HEK293 (cell line): Measurements from ENCODE around the gene IL17RC.

Source experiments
- CTCF ChIA-PET: fragments of 350-600 bp; formaldehyde crosslinking; extraction: SDS; loops from one replicate; lab custom pipeline; 2021; ENCODE audit warnings: antibody characterized with exemption; lab: Yijun Ruan, JAX
- POLR2A ChIA-PET: fragments of 300-600 bp; formaldehyde crosslinking; extraction: SDS; loops from one replicate; lab custom pipeline; 2020; ENCODE audit warnings: antibody characterized with exemption, inconsistent platforms; lab: Yijun Ruan, JAX
- H3K27ac ChIP-seq: fragments of 200-500 bp; sonication (Bioruptor generic); 2 replicates; pipeline ENCODE4 v1.5.1; 2014; ENCODE audit warnings: low read depth, low read length, control low read depth, inconsistent platforms; ENCODE audit errors: extremely low read depth
- H3K36me3 ChIP-seq, 2 experiments: fragments of 200-500 bp in 1 of 2; sonication (Bioruptor generic) in 1 of 2; 1 replicate in 1 of 2; 2 replicates in 1 of 2; pipeline ENCODE4 v1.5.1; 2014 to 2017; ENCODE audit warnings: inconsistent platforms in 2 of 2, low read length in 2 of 2; ENCODE audit not compliant: control insufficient read depth in 2 of 2, insufficient read depth in 1 of 2
- H3K4me1 ChIP-seq: fragments of 200-500 bp; sonication (Bioruptor generic); 2 replicates; pipeline ENCODE4 v1.5.1; 2014; ENCODE audit warnings: mild to moderate bottlenecking, low read length, inconsistent platforms; ENCODE audit not compliant: control insufficient read depth, insufficient read depth
- H3K4me3 ChIP-seq: 2 replicates; pipeline ENCODE4 v1.5.1; 2011; ENCODE audit warnings: low read depth, mild to moderate bottlenecking, control low read depth, low read length, moderate library complexity
- H3K9me3 ChIP-seq: fragments of 200-500 bp; sonication (Bioruptor generic); 2 replicates; pipeline ENCODE4 v1.5.1; 2014; ENCODE audit warnings: low read depth, low read length, inconsistent platforms; ENCODE audit not compliant: control insufficient read depth, insufficient read depth
- ATF2 ChIP-seq: fragments of 450-650 bp; formaldehyde crosslinking; IDR thresholded peaks from 2 replicates; pipeline ENCODE4 v1.5.1; 2016; ENCODE audit warnings: missing biosample characterization, missing genetic modification characterization, low read depth
- INSM2 ChIP-seq: fragments of 450-650 bp; formaldehyde crosslinking; IDR thresholded peaks from 2 replicates; pipeline ENCODE4 v1.5.1; 2016; ENCODE audit warnings: missing biosample characterization, missing genetic modification characterization
- KLF16 ChIP-seq: fragments of 450-650 bp; formaldehyde crosslinking; IDR thresholded peaks from 2 replicates; pipeline ENCODE4 v1.5.1; 2017; ENCODE audit warnings: missing biosample characterization, missing genetic modification characterization
- KLF7 ChIP-seq: fragments of 450-650 bp; formaldehyde crosslinking; IDR thresholded peaks from 2 replicates; pipeline ENCODE4 v1.5.1; 2016; ENCODE audit warnings: missing biosample characterization, missing genetic modification characterization, borderline replicate concordance
- KLF8 ChIP-seq: fragments of 450-650 bp; formaldehyde crosslinking; IDR thresholded peaks from 2 replicates; pipeline ENCODE4 v1.5.1; 2016; ENCODE audit warnings: missing biosample characterization, missing genetic modification characterization
- MZF1 ChIP-seq: fragments of 450-650 bp; formaldehyde crosslinking; IDR thresholded peaks from 2 replicates; pipeline ENCODE4 v1.5.1; 2017; ENCODE audit warnings: missing biosample characterization, missing genetic modification characterization, borderline replicate concordance
- OSR2 ChIP-seq: fragments of 450-650 bp; formaldehyde crosslinking; IDR thresholded peaks from 2 replicates; pipeline ENCODE4 v1.5.1; 2016; ENCODE audit warnings: missing biosample characterization, missing genetic modification characterization
- REST ChIP-seq: fragments of 450-650 bp; formaldehyde crosslinking; IDR thresholded peaks from 2 replicates; pipeline ENCODE4 v1.5.1; 2016; ENCODE audit warnings: missing biosample characterization, missing genetic modification characterization
- SALL2 ChIP-seq: fragments of 450-650 bp; formaldehyde crosslinking; IDR thresholded peaks from 2 replicates; pipeline ENCODE4 v1.5.0; 2017; ENCODE audit warnings: missing biosample characterization, mild to moderate bottlenecking, missing genetic modification characterization, borderline replicate concordance
- SCRT2 ChIP-seq: fragments of 450-650 bp; formaldehyde crosslinking; IDR thresholded peaks from 2 replicates; pipeline ENCODE4 v1.5.1; 2016; ENCODE audit warnings: missing biosample characterization, missing genetic modification characterization
- SP2 ChIP-seq: fragments of 450-650 bp; formaldehyde crosslinking; IDR thresholded peaks from 2 replicates; pipeline ENCODE4 v1.5.1; 2016; ENCODE audit warnings: missing biosample characterization, missing genetic modification characterization
- ZFP3 ChIP-seq: fragments of 450-650 bp; formaldehyde crosslinking; IDR thresholded peaks from 2 replicates; pipeline ENCODE4 v1.5.1; 2016; ENCODE audit warnings: low read depth, missing biosample characterization, missing genetic modification characterization
- ZNF132 ChIP-seq: fragments of 450-650 bp; formaldehyde crosslinking; IDR thresholded peaks from 2 replicates; pipeline ENCODE4 v1.5.1; 2017; ENCODE audit warnings: missing biosample characterization, missing genetic modification characterization, borderline replicate concordance
- ZNF138 ChIP-seq: fragments of 450-650 bp; formaldehyde crosslinking; IDR thresholded peaks from 2 replicates; pipeline ENCODE4 v1.5.1; 2016; ENCODE audit warnings: missing biosample characterization, missing genetic modification characterization, borderline replicate concordance
- ZNF174 ChIP-seq: fragments of 450-650 bp; formaldehyde crosslinking; IDR thresholded peaks from 2 replicates; pipeline ENCODE4 v1.5.0; 2017; ENCODE audit warnings: missing biosample characterization, mild to moderate bottlenecking, missing genetic modification characterization
- ZNF239 ChIP-seq: fragments of 450-650 bp; formaldehyde crosslinking; IDR thresholded peaks from 2 replicates; pipeline ENCODE4 v1.5.1; 2016; ENCODE audit warnings: missing biosample characterization, missing genetic modification characterization
- ZNF404 ChIP-seq: fragments of 450-650 bp; formaldehyde crosslinking; IDR thresholded peaks from 2 replicates; pipeline ENCODE4 v1.5.1; 2017; ENCODE audit warnings: missing biosample characterization, missing genetic modification characterization
- ZNF830 ChIP-seq: fragments of 450-650 bp; IDR thresholded peaks from 2 replicates; pipeline ENCODE4 v1.5.0; 2018; ENCODE audit warnings: missing biosample characterization, missing genetic modification characterization, low read depth, mild to moderate bottlenecking, moderate library complexity
- ZSCAN4 ChIP-seq: fragments of 450-650 bp; formaldehyde crosslinking; IDR thresholded peaks from 2 replicates; pipeline ENCODE4 v1.5.1; 2017; ENCODE audit warnings: missing biosample characterization, missing genetic modification characterization
- TF ChIP-seq, protein P1 (sequence below): fragments of 450-650 bp; formaldehyde crosslinking; IDR thresholded peaks from 2 replicates; pipeline ENCODE4 v1.5.1; 2016; ENCODE audit warnings: missing biosample characterization, missing genetic modification characterization
- TF ChIP-seq, protein P2 (sequence below): fragments of 450-650 bp; formaldehyde crosslinking; IDR thresholded peaks from 2 replicates; pipeline ENCODE4 v1.5.1; 2016; ENCODE audit warnings: missing biosample characterization, missing genetic modification characterization

The IL17RC gene

DNA sequence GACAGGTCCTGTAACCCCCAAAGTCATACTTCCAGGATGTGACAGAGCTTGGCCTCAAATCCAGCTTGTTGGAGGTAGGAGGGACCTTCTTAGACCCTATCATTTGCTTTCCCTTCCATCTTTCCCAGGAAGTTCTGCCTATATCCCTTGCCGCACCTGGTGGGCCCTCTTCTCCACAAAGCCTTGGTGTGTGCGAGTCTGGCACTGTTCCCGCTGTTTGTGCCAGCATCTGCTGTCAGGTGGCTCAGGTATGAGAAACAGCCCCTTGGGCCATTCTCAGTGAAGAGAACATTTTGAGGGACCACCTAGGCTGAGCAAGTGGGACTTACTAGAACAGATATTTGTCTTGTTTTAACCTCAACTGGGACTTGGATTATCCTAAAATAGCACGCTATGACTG is 13.0 kb upstream of the IL17RC start:
- Histone ChIP-seq H3K4me1 (no peaks in the 10 kb centered on the region), H3K27ac (no peak overlapping the region), H3K36me3 (no peaks in the 10 kb centered on the region), H3K9me3 (no peaks in the 10 kb centered on the region), H3K4me3 (no peak overlapping the region)
- TF ChIP-seq, protein P1, sequence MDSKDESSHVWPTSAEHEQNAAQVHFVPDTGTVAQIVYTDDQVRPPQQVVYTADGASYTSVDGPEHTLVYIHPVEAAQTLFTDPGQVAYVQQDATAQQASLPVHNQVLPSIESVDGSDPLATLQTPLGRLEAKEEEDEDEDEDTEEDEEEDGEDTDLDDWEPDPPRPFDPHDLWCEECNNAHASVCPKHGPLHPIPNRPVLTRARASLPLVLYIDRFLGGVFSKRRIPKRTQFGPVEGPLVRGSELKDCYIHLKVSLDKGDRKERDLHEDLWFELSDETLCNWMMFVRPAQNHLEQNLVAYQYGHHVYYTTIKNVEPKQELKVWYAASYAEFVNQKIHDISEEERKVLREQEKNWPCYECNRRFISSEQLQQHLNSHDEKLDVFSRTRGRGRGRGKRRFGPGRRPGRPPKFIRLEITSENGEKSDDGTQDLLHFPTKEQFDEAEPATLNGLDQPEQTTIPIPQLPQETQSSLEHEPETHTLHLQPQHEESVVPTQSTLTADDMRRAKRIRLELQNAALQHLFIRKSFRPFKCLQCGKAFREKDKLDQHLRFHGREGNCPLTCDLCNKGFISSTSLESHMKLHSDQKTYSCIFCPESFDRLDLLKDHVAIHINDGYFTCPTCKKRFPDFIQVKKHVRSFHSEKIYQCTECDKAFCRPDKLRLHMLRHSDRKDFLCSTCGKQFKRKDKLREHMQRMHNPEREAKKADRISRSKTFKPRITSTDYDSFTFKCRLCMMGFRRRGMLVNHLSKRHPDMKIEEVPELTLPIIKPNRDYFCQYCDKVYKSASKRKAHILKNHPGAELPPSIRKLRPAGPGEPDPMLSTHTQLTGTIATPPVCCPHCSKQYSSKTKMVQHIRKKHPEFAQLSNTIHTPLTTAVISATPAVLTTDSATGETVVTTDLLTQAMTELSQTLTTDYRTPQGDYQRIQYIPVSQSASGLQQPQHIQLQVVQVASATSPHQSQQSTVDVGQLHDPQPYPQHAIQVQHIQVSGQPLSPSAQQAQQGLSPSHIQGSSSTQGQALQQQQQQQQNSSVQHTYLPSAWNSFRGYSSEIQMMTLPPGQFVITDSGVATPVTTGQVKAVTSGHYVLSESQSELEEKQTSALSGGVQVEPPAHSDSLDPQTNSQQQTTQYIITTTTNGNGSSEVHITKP (tag by site-specific recombination): no peak
- TF ChIP-seq ZNF404 (tag by site-specific recombination): no peak
- no peak for TF ChIP-seq SALL2 (tag by site-specific recombination)
- no peak for TF ChIP-seq KLF16 (tag by site-specific recombination)
- TF ChIP-seq ZNF174 (tag by site-specific recombination): no peak
- ChIA-PET CTCF (interaction anchor here (0.6 to 1.5 kb wide), 4 partner anchors 9 to 686 kb away, joined by 3 to 5 read pairs (median 3); no protein-coding TSS in a partner anchor), POLR2A (interaction anchor here (0.6 kb wide), 2 partner anchors 21 to 271 kb away, joined by 3 read pairs; no protein-coding TSS in a partner anchor)

GRCh38 chr3:9906480-9906879 is 10.4 kb upstream of the IL17RC start:
- POLR2A ChIA-PET: interaction anchor here (1.3 kb wide), 1 partner anchor 27 kb away, joined by 3 read pairs; the partner anchor contains the start of gene CRELD1
- H3K36me3 ChIP-seq: no peaks in the 10 kb centered on the region
- no peaks in the 10 kb centered on the region for H3K4me1 ChIP-seq
- H3K27ac ChIP-seq: no peak overlapping the region
- H3K9me3 ChIP-seq: no peaks in the 10 kb centered on the region
- CTCF ChIA-PET: interaction anchor here (1.5 kb wide), 1 partner anchor 13 kb away, joined by 3 read pairs; no protein-coding TSS in a partner anchor
- no peak overlapping the region for H3K4me3 ChIP-seq
- TF ChIP-seq ZSCAN4 (tag by site-specific recombination) (no peak), MZF1 (no peak), ZNF830 (tag by site-specific recombination) (no peak), REST (tag by site-specific recombination) (no peak), OSR2 (tag by site-specific recombination) (no peak), ZFP3 (tag by site-specific recombination) (no peak), KLF7 (no peak), SP2 (tag by site-specific recombination) (no peak), ZNF239 (tag by site-specific recombination) (no peak), KLF8 (no peak), SCRT2 (tag by site-specific recombination) (no peak), ZNF404 (tag by site-specific recombination) (no peak), ZNF138 (no peak), INSM2 (tag by site-specific recombination) (no peak), ZNF132 (tag by site-specific recombination) (no peak), ATF2 (no peak)
- TF ChIP-seq, protein P2, sequence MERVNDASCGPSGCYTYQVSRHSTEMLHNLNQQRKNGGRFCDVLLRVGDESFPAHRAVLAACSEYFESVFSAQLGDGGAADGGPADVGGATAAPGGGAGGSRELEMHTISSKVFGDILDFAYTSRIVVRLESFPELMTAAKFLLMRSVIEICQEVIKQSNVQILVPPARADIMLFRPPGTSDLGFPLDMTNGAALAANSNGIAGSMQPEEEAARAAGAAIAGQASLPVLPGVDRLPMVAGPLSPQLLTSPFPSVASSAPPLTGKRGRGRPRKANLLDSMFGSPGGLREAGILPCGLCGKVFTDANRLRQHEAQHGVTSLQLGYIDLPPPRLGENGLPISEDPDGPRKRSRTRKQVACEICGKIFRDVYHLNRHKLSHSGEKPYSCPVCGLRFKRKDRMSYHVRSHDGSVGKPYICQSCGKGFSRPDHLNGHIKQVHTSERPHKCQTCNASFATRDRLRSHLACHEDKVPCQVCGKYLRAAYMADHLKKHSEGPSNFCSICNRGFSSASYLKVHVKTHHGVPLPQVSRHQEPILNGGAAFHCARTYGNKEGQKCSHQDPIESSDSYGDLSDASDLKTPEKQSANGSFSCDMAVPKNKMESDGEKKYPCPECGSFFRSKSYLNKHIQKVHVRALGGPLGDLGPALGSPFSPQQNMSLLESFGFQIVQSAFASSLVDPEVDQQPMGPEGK (tag by site-specific recombination): no peak
